Measurements from ENCODE around the gene GTF3C5.
"Not testable (repeated sequence)": the region's sequence is repeated elsewhere in the genome, so short reads cannot be mapped to it uniquely, and the experiment has no call there.

Gene GTF3C5

DNA sequence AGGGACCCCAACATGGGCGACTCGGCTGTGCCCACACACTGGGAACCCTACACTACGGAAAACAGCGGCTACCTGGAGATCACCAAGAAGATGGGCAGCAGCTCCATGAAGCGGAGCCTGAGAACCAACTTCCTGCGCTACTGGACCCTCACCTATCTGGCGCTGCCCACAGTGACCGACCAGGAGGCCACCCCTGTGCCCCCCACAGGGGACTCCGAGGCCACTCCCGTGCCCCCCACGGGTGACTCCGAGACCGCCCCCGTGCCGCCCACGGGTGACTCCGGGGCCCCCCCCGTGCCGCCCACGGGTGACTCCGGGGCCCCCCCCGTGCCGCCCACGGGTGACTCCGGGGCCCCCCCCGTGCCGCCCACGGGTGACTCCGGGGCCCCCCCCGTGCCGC, 40.2 kb downstream of the GTF3C5 start:
- DNase-seq (ENCODE audit: low read depth): not testable (repeated sequence)

DNA sequence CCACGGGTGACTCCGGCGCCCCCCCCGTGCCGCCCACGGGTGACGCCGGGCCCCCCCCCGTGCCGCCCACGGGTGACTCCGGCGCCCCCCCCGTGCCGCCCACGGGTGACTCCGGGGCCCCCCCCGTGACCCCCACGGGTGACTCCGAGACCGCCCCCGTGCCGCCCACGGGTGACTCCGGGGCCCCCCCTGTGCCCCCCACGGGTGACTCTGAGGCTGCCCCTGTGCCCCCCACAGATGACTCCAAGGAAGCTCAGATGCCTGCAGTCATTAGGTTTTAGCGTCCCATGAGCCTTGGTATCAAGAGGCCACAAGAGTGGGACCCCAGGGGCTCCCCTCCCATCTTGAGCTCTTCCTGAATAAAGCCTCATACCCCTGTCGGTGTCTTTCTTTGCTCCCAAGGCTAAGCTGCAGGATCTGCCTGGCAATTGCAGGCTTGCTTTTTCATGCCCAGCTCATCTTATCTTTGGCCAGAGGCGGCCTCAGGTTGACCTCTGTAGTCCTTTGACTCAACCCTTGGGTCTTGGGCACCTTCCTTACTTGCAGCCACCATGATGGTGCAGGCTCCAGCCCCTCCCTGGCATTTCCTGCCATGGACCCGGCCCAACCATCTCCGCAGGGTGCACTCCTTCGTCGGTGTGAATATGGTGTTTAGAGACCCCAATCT, 40.8 kb downstream of the GTF3C5 start:
- no peak for DNase-seq (ENCODE audit: low read depth)

DNA sequence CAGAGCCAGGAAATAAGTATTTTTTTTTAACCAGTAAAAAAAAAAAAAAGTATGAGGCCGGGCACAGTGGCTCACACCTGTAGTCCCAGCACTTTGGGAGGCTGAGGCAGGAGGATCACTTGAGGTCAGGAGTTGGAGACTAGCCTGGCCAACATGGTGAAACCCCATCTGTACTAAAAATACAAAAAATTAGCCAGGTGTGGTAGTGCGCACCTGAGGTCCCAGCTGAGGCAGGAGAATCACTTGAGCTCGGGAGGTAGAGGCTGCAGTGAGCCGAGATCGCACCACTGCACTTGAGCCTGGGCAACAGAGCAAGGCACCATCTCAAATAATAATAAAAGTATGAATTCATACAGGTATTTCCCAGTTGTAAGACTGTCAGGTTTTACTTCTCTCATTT, 41.4 kb downstream of the GTF3C5 start:
- DNase-seq (ENCODE audit: low read depth): not testable (repeated sequence)

DNA sequence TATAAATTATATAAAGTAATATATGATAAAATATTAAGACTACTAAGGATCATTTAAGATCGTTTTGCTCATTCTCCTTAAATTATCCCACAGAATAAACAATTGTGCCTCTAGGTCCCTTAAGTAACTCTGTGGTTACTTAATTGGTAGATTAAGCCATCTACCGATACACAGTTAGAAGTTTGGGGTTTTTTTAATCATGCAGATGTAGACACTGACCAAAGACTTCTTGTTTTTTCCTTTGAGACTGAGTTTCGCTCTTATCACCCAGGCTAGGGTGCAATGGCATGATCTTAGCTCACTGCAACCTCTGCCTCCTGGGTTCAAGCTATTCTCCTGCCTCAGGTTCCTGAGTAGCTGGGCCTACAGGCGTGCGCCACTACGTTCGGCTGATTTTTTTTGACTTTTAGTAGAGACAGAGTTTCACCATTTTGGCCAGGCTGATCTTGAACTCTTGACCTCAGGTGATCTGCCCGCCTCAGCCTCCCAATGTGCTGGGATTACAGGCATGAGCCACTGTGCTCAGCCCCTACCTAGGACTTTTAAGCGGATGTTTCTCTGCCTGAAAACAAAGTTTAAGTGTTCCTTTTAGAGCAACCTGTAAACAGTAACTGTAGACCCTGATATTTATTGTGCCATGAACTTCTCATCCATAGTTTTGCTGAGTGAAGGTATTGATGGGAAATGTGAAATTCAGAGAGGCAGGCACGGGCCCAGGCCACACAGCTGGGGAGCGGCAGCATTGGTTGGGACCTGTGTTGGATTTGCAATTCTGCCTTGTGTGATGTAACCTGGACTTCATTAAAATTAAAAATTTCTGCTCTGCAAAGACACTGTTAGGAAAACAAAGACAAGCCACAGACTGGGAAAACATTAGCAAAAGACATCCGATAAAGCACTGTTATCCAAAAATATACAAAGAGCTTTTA, 42.6 kb downstream of the GTF3C5 start:
- DNase-seq (ENCODE audit: low read depth): no peak

DNA sequence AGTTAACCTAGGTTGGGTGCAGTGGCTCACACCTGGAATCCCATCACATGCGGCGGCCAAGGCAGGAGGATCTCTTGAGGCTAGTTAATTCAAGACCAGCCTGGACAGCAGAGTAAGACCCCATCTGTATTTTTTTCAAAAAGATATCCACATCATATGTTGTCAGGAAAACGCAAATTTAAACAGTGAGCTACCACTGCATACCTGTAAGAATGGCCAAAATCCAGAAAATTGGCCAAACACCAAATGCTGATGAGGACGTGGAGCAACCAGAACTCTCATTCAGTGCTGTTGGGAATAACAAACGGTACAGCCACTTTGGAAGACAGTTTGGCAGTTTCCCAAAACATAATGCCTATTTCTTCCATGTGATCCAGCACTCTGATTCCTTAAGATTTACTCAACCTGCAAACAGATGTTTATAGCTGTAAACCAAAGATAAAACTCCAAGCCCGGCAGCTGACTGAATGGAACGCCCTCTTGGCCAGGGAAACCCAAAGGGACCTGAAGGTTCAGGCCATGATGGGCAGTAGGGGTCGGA, 43.4 kb downstream of the GTF3C5 start:
- DNase-seq (ENCODE audit: low read depth): no peak

DNA sequence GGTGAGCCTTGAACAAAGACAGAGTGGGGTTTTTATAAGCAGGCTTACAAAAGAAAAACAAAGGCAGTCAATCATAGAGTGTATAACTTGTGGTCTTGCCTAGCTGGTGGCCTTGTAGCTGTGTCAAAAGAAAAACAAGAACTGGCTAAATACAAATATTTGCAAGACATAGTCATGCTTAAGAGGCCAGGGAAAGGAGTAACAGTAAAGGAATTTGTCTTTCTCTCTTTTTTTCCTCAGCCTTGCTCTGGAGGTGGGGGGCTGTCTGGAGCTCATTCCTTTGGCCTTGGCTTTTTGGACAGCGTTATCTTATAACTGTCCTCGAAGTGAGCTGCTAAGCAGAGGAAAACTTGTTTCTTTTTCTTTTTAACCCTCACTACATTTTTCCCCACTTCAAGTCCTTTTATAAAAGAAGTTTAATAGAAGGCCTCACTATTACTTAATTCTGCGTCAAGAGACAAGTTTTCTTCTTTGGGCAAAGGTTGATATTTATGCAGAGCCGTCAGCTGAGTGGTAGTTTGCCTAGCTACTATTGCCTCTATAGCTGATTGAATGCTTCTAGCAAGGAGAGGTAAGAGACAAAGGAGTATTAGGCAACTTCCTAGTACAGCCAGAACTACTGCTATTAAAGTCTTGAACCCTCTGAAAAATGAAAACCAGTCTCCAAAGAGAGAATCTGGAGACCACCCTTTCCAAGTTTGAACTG, 45.3 kb downstream of the GTF3C5 start:
- DNase-seq (ENCODE audit: low read depth): no peak

DNA sequence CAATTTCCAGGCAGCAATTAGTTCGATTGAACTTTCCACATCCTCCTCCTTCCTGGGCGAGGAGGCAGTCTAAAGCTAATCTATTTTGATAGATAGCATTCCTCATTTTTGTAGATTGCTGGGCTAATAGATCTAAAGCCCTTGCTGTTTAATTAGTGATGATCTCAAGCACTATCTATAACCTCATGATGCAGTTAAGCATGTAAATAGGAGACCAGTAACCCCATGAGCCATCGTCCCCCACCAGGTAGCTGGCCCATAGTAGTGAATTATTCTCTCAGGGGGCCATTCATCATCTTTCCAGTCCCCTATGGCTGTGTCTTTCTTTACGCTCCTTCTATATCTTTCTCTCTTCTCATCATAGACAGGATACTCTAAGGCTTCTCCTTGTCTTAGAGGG, 45.9 kb downstream of the GTF3C5 start:
- DNase-seq (ENCODE audit: low read depth): no peak

DNA sequence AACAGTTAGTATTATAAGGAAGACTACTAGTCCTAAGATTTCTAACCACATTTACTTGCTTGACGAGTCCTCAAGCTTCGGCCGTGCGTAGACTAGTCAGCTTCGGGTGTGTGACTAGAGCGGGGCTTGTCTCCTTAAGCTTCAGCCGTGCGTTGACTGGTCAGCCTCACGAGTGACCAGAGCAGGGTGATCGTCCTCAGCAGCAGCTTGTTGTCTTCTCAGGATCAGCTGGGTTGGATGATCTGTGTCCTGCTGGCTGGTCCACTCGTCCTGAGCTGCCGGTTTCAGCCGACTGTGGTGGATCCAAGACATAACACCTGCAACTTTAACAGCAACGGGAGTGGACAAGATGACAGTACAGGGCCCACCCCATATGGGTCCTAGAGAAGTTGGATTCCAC, 47.7 kb downstream of the GTF3C5 start:
- DNase-seq (ENCODE audit: low read depth): no peak

DNA sequence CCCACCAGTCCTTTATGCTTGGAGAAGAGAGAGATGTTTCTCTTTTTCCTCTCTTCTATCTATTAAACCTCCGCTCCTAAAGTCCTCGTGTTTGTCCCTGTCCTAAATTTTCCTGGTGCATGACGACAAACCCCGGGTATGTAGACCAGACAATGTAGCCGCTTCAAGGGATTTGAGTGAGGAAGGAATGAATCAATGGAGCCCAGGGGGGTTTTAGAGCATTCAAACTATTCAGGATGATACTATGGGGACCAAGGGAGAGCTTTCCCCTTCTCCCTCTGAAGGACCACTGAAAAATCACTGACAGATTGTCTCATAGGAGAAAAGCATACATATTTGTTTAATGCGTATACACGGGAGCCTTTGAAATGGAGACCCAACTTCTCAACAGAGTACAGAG, 49.4 kb downstream of the GTF3C5 start:
- DNase-seq (ENCODE audit: low read depth): no peak

DNA sequence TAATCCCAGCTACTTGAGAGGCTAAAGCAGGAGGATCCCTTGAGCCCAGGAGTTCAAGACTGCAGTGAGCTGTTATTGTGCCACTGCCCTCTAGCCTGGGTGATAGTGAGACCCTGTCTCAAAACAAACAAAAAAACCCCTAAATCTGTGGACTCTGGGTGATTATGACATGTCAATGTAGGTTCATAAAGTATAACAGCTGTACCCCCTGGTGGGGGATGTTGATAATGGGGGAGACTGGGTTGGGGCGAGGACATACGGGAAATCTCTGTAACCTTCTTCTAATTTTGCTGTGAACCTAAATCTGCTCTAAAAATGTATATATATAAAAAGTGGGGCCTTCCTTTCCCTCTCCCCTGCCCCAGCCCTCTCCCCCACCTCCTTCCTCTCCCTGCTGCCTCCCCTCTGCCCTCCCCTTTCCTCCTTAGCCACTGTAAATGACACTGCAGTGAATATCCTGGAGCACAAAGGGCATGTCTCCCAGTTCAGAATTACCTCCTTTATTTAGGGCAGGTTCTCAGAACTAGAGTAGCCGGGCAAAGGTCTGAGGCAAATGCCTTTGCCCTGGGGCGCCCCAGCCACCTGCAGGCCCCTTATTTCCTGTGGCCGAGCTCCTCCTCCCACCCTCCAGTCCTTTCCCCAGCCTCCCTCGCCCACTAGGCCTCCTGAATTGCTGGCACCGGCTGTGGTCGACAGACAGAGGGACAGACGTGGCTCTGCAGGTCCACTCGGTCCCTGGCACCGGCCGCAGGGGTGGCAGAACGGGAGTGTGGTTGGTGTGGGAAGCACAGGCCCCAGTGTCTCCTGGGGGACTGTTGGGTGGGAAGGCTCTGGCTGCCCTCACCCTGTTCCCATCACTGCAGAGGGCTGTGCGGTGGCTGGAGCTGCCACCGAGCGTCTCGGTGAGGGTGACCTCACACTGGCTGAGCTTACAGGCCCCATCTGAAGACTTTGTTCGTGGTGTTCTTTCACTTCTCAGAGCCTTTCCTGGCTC, 50.3 kb downstream of the GTF3C5 start:
- DNase-seq (ENCODE audit: low read depth): not testable (repeated sequence)

DNA sequence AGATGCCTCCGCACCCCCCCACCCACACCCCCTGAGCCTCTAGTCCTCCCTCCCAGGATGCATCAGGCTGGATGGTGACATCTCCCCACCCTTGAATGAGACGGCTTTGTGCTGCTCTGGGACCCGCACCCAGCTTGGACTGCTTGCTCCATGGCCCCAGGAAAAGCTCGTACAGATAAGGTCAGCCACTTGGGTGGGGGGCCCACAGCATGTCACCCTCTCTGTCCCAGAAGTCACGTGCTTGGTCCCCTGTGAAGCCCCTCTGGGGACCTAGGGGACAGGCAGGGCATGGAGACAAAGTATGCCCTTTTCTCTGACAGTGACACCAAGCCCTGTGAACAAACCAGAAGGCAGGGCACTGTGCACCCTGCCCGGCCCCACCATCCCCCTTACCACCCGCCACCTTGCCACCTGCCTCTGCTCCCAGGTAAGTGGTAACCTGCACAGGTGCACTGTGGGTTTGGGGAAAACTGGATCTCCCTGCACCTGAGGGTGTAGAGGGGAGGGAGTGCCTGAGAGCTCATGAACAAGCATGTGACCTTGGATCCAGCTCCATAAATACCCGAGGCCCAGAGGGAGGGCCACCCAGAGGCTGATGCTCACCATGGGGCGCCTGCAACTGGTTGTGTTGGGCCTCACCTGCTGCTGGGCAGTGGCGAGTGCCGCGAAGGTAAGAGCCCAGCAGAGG, 51.3 kb downstream of the GTF3C5 start:
- DNase-seq (ENCODE audit: low read depth): not testable (repeated sequence)

DNA sequence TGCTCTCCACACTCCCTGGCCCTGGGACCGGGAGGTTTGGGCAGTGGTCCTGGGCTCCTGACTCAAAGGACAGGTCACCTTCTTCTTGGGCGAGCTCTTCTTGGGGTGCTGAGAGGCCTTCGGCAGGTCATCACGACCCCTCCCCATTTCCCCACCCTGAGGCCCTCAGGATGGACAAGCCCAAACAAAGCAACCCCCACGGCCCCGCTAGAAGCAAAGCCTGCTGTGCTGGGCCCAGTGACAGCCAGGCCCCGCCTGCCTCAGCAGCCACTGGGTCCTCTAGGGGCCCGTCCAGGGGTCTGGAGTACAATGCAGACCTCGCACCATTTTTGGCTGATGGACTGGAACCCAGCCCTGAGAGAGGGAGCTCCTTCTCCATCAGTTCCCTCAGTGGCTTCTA, 52.9 kb downstream of the GTF3C5 start:
- DNase-seq (ENCODE audit: low read depth): not testable (repeated sequence)

DNA sequence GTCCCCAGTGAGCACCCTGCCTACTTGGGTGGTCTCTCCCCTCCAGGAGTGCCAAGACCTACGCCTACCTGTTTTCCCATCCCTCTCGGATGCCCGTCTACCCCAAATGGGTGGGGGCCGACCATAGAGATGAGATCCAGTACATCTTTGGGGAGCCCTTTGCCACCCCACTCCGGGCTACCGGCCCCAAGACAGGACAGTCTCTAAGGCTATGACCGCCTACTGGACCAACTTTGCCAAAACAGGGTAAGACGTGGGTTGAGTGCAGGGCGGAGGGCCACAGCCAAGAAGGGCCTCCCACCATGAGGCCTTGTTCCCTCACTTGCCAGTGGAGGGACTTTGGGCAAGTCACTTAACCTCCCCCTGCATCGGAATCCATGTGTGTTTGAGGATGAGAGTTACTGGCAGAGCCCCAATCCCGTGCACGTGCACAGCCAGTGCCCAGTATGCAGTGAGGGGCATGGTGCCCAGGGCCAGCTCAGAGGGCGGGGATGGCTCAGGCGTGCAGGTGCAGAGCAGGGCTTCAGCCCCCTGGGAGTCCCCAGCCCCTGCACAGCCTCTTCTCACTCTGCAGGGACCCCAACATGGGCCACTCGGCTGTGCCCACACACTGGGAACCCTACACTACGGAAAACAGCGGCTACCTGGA, 55.5 kb downstream of the GTF3C5 start:
- DNase-seq (ENCODE audit: low read depth): not testable (repeated sequence)

DNA sequence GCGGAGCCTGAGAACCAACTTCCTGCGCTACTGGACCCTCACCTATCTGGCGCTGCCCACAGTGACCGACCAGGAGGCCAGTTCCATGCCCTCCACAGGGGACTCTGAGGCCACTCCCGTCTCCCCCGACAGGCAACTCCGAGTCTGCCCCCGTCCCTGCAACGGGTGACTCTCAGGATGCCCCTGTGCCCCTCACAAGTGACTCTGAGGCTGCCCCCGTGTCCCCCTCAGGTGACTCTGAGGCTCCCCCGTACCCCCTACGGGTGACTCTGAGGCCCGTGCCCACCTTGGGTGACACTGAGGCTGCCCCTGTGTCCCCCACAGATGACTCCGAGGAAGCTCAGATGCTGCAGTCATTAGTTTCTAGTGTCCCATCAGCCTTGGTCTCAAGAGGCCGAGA, 56.1 kb downstream of the GTF3C5 start:
- no peak for DNase-seq (ENCODE audit: low read depth)

DNA sequence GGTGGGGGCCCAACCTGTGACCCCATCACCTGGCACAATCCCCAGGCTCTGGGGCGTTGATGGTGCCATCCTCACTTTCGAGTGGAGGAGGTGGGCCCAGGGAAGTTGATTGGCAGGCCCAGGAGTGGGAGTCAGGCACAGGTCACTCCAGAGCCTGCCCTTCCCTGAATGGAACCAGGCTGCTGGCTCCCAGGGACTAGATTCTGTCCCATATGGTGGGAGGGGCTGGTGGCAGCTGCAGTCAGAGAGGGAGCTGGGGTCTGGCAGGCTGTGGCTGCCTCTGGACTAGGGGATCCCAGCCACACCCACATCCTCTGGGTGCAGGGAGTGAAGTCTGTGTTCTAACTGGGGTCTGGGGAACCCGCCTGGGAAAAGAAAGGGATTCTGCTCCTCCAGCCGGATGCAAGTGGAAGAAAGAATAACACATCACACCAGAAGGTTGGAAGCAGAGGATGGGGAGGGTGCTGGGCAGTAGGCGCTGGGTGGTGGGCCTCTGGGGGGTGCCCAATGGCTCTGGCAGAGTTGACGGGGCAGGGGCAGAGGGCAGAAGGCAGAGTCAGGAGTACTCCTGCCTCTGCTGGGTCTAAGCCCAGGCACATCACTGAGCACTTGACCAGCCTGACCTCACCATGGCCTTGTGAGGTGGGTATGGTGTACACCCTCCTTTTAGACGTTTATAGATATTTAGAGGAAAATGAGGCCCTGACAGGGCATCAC, 56.8 kb downstream of the GTF3C5 start:
- DNase-seq (ENCODE audit: low read depth): no peak

DNA sequence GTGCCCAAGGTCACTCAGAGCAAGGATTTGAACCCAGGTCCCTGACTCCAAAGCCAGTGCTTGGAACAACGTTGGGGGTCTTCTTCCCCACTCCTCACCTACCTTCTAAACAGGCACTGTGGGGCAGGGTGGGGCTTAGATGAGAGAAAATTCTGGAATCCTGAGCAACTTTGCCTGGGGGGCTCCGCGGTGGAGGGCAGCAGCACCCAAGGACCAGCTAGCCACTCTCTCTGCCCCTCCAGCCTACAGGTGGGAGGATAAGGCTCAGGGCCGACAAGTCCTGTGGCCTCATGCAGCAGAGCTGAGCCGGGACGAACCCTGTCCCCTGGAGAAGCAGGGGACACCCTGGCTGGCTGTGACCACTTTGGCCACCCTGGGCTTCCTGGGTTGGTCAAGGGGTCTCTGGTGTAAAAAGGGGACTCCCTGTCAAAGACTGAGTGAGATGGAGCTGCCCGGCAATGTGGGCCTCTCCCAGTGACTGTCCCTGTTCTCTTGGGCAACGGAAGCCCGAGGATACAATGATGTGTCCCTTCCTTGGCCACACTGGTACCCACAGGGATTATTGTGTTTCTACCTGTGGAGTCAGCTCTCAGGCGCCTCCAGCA, 57.5 kb downstream of the GTF3C5 start:
- no peak for DNase-seq (ENCODE audit: low read depth)

DNA sequence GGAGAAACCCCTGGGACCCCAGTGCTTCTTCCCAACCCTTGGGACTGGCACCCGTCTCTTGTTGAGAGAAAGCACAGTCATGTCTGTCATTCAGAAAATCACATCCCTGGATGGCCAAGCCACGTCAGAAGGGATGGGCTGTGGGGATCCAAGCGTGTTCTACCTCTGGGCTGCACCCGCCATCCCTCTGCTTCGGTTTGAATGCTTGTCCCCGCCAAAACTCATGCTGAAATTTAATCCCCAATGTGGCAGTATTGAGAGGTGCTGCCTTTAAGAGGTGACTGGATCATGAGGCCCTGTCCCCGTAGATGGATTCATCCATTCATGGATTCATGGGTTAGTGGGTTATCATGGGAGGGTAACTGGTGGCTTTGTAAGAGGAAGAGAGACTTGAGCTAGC, 58.0 kb downstream of the GTF3C5 start:
- DNase-seq (ENCODE audit: low read depth): no peak

DNA sequence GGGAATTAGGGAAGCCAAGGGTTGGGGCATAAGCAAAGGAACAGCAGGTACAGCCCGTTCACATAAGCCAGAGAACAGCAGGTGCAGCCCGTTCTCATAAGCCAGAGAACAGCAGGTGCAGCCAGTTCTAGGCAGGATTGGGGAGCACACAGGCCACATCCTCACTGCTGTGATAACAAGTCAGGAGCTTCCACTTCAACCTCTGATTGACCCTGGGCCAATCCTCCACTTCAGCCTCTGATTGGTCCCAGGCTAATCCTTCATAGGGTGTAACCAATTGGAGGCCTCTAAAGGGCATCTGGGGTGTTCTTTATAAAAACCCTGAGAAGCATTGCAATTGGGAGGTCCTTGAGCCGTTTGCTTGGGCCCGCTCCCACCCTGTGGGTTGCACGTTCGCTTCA, 58.5 kb downstream of the GTF3C5 start:
- no peak for DNase-seq (ENCODE audit: low read depth)

DNA sequence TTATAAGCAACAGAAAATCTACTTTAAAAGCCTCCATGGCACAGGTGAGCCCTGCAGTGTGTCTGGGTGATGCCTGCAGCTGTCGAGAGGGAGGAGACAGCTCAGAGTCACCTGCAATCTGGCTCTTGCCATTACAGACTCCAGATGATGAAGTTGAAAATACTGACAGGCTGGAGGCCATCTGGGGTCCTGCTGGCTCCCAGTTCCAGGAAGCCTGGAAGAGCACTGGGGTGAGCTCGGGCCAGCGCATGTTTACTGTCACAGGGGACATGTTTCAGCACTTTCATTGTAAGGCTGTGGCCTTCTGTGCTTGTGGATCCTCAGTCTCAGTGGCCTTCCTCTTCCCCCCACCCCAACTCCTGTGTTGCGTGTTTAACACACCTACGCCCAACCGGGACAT, 59.4 kb downstream of the GTF3C5 start:
- no peak for DNase-seq (ENCODE audit: low read depth)
